SK-N-MC (cell line): ENCODE data around the gene CROCC2.

Source experiments
- DNase-seq: peaks from one replicate; pipeline ENCODE4 v3.0.0-alpha.2; 2011; ENCODE audit warnings: low read depth, low spot score
- H3K27ac ChIP-seq: fragments of 200-600 bp; sonication (generic); 2 replicates; pipeline ENCODE4 v1.5.1; 2016; ENCODE audit warnings: mixed run types
- H3K36me3 ChIP-seq: fragments of 200-600 bp; sonication (generic); 2 replicates; pipeline ENCODE4 v1.6.1; 2017; ENCODE audit warnings: antibody characterized with exemption, low read length, mixed read lengths; ENCODE audit not compliant: insufficient read depth
- H3K4me3 ChIP-seq: fragments of 200-600 bp; sonication (generic); 2 replicates; pipeline ENCODE4 v1.5.1; 2016
- H3K9ac ChIP-seq: fragments of 200-600 bp; sonication (generic); 2 replicates; pipeline ENCODE4 v1.8.0; 2017; ENCODE audit warnings: mixed run types, mixed read lengths; ENCODE audit not compliant: insufficient read length
- H3K9me3 ChIP-seq: fragments of 200-600 bp; sonication (generic); 2 replicates; pipeline ENCODE4 v1.6.1; 2017; ENCODE audit warnings: low read depth, mild to moderate bottlenecking, antibody characterized with exemption, low read length, moderate library complexity, mixed read lengths
- EZH2 ChIP-seq: fragments of 200-600 bp; sonication (generic); IDR thresholded peaks from one replicate; pipeline ENCODE4 v1.6.1; 2017; ENCODE audit warnings: antibody characterized with exemption
- FOXP2 ChIP-seq: optimal IDR thresholded peaks from 2 replicates; pipeline ENCODE3; 2011; ENCODE audit warnings: mild to moderate bottlenecking, moderate library complexity; ENCODE audit not compliant: insufficient read depth; ENCODE audit errors: extremely low read length, control extremely low read depth
- POLR2AphosphoS5 ChIP-seq: IDR thresholded peaks from 2 replicates; pipeline ENCODE4 v1.6.1; 2012; ENCODE audit warnings: mild to moderate bottlenecking, low read depth, low read length, borderline replicate concordance

The CROCC2 gene

DNA sequence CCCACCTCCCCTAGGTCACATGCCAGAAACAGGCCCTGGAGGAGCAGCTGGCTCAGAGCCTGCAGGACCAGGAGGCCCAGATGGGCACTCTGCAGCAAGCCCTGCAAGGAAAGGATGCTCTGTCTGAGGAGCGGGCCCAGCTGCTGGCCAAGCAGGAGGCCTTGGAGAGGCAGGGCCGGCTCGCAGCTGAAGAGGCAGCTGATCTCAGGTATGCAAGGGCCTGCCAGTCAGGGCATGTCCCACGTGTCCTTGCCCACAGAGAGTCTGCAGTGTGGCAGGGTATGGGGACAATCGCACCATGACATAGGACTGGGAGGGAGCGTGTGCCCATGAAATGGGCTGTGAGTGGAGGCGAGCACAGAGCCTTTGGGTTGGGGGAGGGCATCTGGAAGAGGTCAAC, 39.9 kb downstream of the CROCC2 start:
- no peak overlapping the region for H3K27ac ChIP-seq
- no peak for DNase-seq
- H3K4me3 ChIP-seq = no peak overlapping the region
- no peak for TF ChIP-seq FOXP2
- TF ChIP-seq POLR2AphosphoS5 = no peak
- no peaks in the 10 kb centered on the region for H3K9me3 ChIP-seq
- no peak overlapping the region for H3K9ac ChIP-seq
- no peaks in the 10 kb centered on the region for H3K36me3 ChIP-seq

DNA sequence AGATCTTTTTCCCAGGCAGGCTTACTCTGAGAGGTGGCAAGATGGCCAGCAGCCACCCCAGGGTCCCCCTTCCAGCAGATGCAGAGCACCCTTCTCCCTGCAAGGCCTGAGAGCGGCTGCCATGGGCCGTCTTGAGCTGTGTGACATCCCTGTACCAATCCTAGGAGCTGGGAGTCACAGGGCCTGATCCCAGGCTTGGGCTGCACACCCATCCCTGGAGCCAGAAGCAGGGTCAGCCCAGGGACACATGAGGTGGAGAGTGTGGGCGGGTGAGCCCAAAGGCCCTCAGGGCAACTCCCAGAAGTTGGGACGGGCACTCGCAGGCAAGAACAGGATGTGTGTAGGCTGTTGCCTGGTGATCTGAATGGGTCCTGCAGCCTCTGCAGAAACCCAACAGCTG, 40.5 kb downstream of the CROCC2 start:
- Histone ChIP-seq H3K27ac (no peak overlapping the region), H3K9ac (no peak overlapping the region), H3K9me3 (no peaks in the 10 kb centered on the region), H3K4me3 (no peak overlapping the region), H3K36me3 (no peaks in the 10 kb centered on the region)
- no peak for DNase-seq
- no peak for TF ChIP-seq FOXP2

DNA sequence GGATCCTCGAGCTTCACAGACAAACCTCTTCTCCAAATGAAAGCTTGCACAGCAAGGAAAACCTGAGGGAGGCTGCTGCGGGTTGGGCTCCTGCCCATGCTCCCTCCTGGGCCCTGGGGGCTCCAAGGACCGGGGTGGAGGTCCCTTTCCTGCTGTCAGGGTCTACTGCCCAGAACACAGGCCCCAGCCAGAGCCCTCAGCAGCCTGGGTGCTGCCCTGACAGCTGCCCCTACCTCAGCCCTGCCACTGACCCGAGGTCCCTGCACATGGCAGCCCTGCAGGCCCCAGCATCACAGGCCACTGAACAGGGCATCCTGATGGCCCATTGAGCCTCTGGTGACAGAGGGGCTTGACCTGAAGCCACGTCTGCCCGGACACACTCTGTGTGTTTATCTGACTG, 41.0 kb downstream of the CROCC2 start:
- no peak overlapping the region for H3K27ac ChIP-seq
- DNase-seq = no peak
- TF ChIP-seq FOXP2 (no peak), EZH2 (no peak), POLR2AphosphoS5 (no peak)
- H3K4me3 ChIP-seq = no peak overlapping the region
- no peak overlapping the region for H3K9ac ChIP-seq
- no peaks in the 10 kb centered on the region for H3K9me3 ChIP-seq
- no peaks in the 10 kb centered on the region for H3K36me3 ChIP-seq

DNA sequence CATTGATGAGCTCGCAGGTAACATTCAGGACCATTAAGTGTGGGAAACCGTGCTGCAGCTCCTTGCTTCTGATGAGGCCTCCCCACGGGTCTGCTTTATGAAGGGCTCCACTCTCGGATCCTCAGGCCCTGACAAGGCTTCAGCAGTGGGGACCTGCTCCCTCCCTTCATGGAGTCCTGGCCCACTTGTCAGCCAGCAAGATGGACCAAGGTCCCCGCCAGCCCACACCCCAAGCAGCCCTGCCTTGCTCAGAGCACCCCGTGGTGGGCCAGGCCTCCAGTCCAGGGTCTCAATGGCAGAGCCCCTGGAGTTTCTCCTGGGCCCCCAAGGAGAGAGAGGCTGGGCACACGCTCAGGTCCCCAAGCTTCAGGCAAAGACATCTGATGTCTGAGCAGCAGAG, 41.5 kb downstream of the CROCC2 start:
- no peaks in the 10 kb centered on the region for H3K9me3 ChIP-seq
- H3K27ac ChIP-seq = no peak overlapping the region
- H3K4me3 ChIP-seq = no peak overlapping the region
- TF ChIP-seq EZH2 (no peak), POLR2AphosphoS5 (no peak), FOXP2 (no peak)
- no peaks in the 10 kb centered on the region for H3K36me3 ChIP-seq
- no peak overlapping the region for H3K9ac ChIP-seq
- DNase-seq = no peak

DNA sequence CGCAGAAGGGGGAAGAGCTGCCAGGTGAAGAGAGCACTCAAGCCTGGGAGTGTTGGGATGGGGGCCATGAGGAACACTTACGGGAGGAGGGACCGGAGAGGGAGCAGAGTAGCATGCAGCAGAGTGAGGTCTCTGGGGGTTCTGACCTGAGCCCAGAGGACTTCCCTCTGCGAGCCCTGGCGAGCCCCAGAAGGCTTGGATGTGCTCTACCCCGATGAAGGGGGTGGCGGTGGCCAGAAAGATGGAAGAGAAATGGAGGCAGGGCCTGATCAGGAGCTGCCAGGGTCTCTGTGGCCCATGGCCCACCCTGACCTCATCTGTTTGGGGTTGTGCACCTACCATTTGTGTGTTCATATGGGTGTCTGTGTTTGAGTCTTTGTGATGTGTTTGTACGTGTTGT, 42.0 kb downstream of the CROCC2 start:
- no peaks in the 10 kb centered on the region for H3K9me3 ChIP-seq
- no peak overlapping the region for H3K9ac ChIP-seq
- H3K4me3 ChIP-seq = no peak overlapping the region
- DNase-seq = no peak
- TF ChIP-seq FOXP2 = no peak
- no peak for TF ChIP-seq POLR2AphosphoS5
- no peak for TF ChIP-seq EZH2
- H3K27ac ChIP-seq = no peak overlapping the region
- H3K36me3 ChIP-seq = no peaks in the 10 kb centered on the region

DNA sequence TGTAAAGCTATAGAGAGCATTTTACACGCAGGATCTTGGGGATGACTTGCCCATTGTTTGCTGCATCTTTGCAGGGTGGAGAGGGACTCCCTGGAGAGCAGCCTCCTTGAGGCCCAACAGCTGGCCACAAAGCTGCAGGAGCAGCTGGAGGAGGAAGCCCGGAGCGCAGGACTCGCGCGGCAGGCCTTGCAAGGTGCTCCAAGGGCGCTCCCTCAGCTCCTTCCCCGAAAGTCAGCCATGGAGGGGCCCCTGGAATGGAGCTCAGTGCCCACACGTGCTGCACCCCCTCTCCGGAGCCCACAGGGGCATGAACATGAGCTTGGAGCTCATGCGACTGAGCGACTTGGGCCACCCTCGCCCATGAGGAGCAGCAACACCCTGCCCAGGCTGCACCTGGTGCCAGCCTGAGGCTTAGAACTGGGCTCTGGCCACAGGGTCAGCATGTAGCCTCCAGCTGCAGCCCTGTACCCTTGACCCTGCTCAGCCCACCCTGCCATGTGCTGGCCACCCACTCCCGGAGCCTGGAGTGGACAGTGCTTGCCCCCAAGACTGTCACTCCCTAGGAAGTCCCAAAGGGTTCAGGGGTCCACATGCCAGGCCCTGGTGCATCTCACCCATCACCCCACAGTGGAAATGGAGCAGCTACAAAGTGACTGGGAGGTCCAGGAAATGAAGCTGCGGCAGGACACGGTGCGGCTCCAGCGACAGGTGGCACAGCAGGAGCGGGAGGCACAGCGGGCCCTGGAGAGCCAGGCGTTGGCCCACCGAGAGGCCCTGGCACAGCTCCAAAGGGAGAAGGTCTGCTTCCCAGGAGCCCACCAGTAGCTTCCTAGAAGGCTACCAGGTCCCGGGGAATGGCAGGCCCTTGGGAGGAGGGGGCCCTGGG, 43.0 kb downstream of the CROCC2 start:
- H3K9ac ChIP-seq = no peak overlapping the region
- H3K27ac ChIP-seq = no peak overlapping the region
- no peak overlapping the region for H3K4me3 ChIP-seq
- DNase-seq = no peak
- TF ChIP-seq EZH2 (no peak), POLR2AphosphoS5 (no peak), FOXP2 (no peak)
- no peaks in the 10 kb centered on the region for H3K36me3 ChIP-seq
- H3K9me3 ChIP-seq = no peaks in the 10 kb centered on the region

DNA sequence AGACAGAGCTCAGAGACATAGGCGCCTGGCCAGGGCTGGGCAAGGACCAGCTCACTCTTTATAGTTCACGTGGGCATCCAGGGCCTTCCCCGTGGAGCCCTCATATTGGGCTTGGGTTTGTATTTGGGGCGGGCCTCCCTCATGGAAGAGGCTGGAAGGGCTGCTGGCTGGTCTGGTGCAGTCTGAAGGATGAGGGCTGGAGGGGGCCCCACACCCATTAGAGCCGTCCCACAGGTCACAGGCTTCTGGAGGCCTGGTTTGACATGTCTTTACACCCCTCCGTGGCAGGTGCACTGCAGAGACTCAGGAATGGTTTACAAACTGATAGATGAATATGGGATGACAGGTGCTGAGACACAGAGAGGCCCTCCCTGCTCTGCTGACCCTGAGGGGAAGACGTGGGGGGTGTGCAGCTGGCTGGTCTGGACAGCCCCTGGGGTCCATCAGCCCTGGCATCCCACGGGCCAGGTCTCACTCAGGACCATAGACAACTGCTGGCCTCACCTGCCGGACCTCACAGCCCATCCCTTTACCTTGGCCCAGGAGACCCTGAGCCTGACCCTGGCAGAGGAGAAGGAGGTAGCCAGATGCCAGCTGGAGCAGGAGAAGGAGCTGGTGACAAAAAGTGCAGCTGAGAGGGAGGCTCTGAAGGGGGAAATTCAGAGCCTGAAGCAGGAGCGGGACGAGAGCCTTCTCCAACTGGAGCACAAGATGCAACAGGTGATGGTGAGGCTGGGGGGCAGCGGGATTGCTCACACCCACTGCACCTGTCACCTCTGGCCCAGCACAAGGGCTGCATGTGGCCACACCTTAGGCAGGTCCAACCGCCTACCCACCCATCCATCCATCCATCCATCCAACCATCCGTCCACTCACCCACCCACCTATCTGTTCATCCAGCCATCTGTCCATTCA, 43.9 kb downstream of the CROCC2 start:
- Histone ChIP-seq H3K4me3 (no peak overlapping the region), H3K36me3 (no peaks in the 10 kb centered on the region), H3K9me3 (no peaks in the 10 kb centered on the region), H3K27ac (no peak overlapping the region), H3K9ac (no peak overlapping the region)
- DNase-seq = no peak
- TF ChIP-seq EZH2 (no peak), POLR2AphosphoS5 (no peak), FOXP2 (no peak)

DNA sequence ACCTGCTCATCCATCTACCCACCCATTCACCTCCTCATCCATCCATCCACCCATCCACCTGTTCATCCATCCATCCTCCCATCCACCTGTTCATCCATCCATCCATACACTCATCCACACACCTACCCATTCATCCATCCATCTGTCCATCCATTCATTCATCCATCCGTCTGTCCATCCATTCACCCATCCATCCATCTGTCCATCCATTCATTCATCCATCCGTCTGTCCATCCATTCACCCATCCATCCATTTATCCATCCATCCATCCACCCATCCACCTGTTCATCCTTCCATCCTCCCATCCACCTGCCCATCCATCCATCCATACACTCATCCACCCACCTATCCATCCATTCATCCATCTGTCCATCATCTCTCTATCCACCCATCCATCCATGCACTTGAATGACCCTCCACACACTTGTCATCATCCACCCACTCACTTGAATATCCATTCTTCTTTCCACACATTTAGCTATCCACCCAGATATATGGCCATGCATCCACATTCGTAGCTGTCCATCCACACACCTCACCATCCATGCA, 45.0 kb downstream of the CROCC2 start:
- Histone ChIP-seq H3K27ac (no peak overlapping the region), H3K9ac (no peak overlapping the region), H3K36me3 (no peaks in the 10 kb centered on the region), H3K4me3 (no peak overlapping the region), H3K9me3 (no peaks in the 10 kb centered on the region)
- DNase-seq = no peak
- no peak for TF ChIP-seq POLR2AphosphoS5
- no peak for TF ChIP-seq EZH2
- TF ChIP-seq FOXP2 = no peak
